Central memory CD8-positive, alpha-beta T cell (primary cell): ENCODE results near the gene ALK.
"Not testable (repeated sequence)": the region's sequence is repeated elsewhere in the genome, so short reads cannot be mapped to it uniquely, and the experiment has no call there.

ENCODE experiments used
- ATAC-seq: fragments of 150-1000 bp; cut with Tn5 transposase; replicated peaks from 2 replicates; pipeline ENCODE4 v1.10.0; 2022; ENCODE audit warnings: mild to moderate bottlenecking, moderate FRiP score, moderate number of reproducible peaks; ENCODE audit not compliant: poor library complexity, severe bottlenecking; ENCODE audit errors: extremely low read depth
- DNase-seq, 2 donors: peaks; one replicate each; pipeline ENCODE4 v3.0.0; 2021; ENCODE audit warnings: low spot score in 2 of 2
- H3K27ac Mint-ChIP-seq: one replicate; pipeline ENCODE4 v1.8.0; 2022; ENCODE audit warnings: low read depth, mild to moderate bottlenecking, moderate library complexity, mixed read lengths
- H3K27me3 Mint-ChIP-seq: one replicate; pipeline ENCODE4 v1.8.0; 2022; ENCODE audit warnings: mixed read lengths
- H3K36me3 Mint-ChIP-seq: one replicate; pipeline ENCODE4 v1.8.0; 2022; ENCODE audit warnings: mild to moderate bottlenecking, moderate library complexity, mixed read lengths; ENCODE audit not compliant: insufficient read depth
- H3K4me1 Mint-ChIP-seq: one replicate; pipeline ENCODE4 v1.8.0; 2022; ENCODE audit warnings: mixed read lengths
- H3K4me3 Mint-ChIP-seq: one replicate; pipeline ENCODE4 v1.8.0; 2022; ENCODE audit warnings: mild to moderate bottlenecking, moderate library complexity, mixed read lengths
- H3K9me3 Mint-ChIP-seq: one replicate; pipeline ENCODE4 v1.8.0; 2022; ENCODE audit warnings: mixed read lengths

Gene ALK

GRCh38 chr2:29755829-29756228, 165.6 kb downstream of the ALK start:
- H3K4me1 Mint-ChIP-seq: no peaks in the 10 kb centered on the region
- H3K4me3 Mint-ChIP-seq: no peak overlapping the region
- DNase-seq: no peak

DNA sequence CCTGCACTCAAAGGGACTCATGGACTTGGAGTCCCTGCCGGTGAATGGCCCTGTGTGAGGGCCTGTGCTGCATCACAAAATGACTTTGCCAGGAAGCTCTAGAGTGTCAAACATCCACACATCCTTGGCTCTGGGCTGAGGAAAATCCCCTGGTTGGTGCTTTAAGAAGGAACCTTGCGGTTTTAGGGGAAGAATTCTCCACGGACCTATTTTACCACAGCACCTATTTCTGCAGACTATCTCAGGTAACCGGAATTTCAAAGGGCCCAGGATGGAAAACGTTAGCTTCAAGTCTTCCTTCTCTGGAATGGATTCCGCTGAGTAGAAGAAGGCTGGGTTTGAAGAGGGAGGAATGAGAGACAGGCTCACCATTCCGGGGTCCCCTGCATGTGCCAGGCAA, 166.2 kb downstream of the ALK start:
- H3K27me3 Mint-ChIP-seq: no peaks in the 10 kb centered on the region
- no peak for DNase-seq
- no peak overlapping the region for H3K27ac Mint-ChIP-seq

More at GRCh38 chr2:29755829-29756228, 165.6 kb downstream of the ALK start:
- H3K9me3 Mint-ChIP-seq: no peaks in the 10 kb centered on the region
- no peak overlapping the region for H3K27ac Mint-ChIP-seq
- no peak for ATAC-seq
- peaks cover 5% of the 10 kb centered on the region for H3K36me3 Mint-ChIP-seq
- no peaks in the 10 kb centered on the region for H3K27me3 Mint-ChIP-seq

DNA sequence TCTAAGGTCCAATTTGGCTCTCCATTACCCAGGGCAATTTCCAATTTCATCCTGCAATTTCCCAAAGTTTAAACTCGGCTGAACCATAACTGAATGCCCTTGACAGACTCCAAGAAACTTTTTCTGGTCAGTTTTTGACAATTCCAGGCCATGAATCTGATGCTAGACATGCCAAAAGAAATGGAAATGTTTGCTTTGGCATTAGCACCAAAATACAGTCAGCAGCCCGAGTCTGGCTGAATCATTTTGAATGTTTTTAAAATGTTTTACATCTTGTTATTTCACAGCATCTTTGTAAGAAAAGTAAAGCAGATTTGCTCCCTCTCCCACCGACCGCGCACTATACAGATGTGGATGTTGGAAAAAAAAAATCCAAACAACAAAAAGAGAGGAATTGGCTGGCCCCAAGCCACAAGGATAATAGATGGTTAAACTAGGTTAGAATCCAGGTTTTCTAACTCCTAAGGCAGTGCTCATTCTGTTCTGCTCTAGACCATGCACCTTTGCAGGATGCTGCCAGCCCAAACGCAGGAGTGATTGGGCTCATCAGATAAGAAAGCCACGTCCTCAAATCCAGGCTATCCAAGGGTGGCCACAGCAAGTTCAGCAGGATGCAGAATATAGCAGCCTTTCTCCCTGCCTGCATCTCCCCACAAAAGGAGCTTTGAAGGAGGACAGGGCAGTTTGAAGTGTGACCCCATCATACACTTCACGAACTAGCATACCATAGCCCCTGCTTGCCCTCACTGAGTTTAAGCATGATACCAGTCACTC, 167.5 kb downstream of the ALK start:
- no peak overlapping the region for H3K4me3 Mint-ChIP-seq
- H3K27me3 Mint-ChIP-seq: no peaks in the 10 kb centered on the region
- ATAC-seq (no peak), DNase-seq (no peak)
- peaks cover 5% of the 10 kb centered on the region for H3K36me3 Mint-ChIP-seq
- no peaks in the 10 kb centered on the region for H3K4me1 Mint-ChIP-seq
- H3K9me3 Mint-ChIP-seq: no peaks in the 10 kb centered on the region
- no peak overlapping the region for H3K27ac Mint-ChIP-seq

More for the DNA sequence above, 166.2 kb downstream of the ALK start:
- Mint-ChIP-seq H3K4me3 (no peak overlapping the region), H3K9me3 (no peaks in the 10 kb centered on the region), H3K4me1 (no peaks in the 10 kb centered on the region), H3K36me3 (peaks cover 5% of the 10 kb centered on the region)
- ATAC-seq: no peak

GRCh38 chr2:29751390-29751789, 170.0 kb downstream of the ALK start:
- Mint-ChIP-seq H3K4me3 (no peak overlapping the region), H3K27ac (no peak overlapping the region), H3K36me3 (peaks cover 5% of the 10 kb centered on the region), H3K9me3 (no peaks in the 10 kb centered on the region), H3K4me1 (no peaks in the 10 kb centered on the region), H3K27me3 (peaks cover 9% of the 10 kb centered on the region)
- no peak for ATAC-seq
- no peak for DNase-seq

DNA sequence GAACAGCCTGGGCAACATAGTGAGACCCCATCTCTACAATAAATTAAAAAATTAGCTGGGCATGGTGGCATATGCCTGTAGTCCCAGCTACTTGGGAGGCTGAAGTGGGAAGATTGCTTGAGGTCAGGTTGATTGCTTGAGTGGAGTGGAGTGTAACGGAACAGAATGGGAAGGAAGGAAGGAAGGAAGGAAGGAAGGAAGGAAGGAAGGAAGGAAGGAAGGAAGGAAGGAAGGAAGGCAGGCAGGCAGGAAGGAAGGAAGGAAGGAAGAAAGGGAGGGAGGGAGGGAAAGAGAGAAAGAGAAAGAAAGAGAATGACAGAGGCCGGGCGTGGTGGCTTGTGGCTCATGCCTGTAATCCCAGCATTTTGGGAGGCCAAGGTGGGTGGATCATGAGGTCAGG, 170.9 kb downstream of the ALK start:
- H3K36me3 Mint-ChIP-seq, ATAC-seq, DNase-seq, H3K4me3 Mint-ChIP-seq, H3K4me1 Mint-ChIP-seq, H3K9me3 Mint-ChIP-seq, H3K27ac Mint-ChIP-seq: not testable (repeated sequence)
- peaks cover 12% of the 10 kb centered on the region for H3K27me3 Mint-ChIP-seq

- DNase-seq: no peak
- Mint-ChIP-seq H3K27ac (no peak overlapping the region), H3K9me3 (no peaks in the 10 kb centered on the region), H3K4me1 (no peaks in the 10 kb centered on the region), H3K27me3 (peaks cover 18% of the 10 kb centered on the region), H3K4me3 (no peak overlapping the region), H3K36me3 (no peaks in the 10 kb centered on the region)
- ATAC-seq: no peak
Observed at GRCh38 chr2:29749843-29750242, 171.5 kb downstream of the ALK start.

DNA sequence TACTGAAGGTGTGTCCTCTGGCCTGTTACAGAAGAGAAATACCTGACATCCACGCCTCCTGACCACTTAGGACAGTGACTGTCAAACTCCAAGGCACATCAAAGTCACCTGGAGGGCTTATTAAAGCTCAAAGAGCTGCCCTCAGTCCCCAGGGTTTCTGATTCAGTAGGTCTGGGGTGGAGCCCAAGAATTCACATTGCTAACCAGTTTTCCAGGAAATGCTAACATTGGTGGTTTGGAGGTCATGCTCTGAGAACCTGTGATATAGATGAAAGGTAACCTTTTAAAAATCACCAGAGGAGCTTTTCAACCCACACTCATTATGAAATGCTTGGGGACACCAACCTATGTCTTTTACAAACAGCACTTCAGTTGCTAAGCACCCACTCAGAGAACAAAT, 172.3 kb downstream of the ALK start:
- no peak overlapping the region for H3K4me3 Mint-ChIP-seq
- H3K36me3 Mint-ChIP-seq: no peaks in the 10 kb centered on the region
- no peak for ATAC-seq
- H3K27me3 Mint-ChIP-seq: peaks cover 26% of the 10 kb centered on the region
- H3K4me1 Mint-ChIP-seq: no peaks in the 10 kb centered on the region
- H3K27ac Mint-ChIP-seq: no peak overlapping the region
- no peaks in the 10 kb centered on the region for H3K9me3 Mint-ChIP-seq
- DNase-seq: no peak

- H3K27ac Mint-ChIP-seq: no peak overlapping the region
- H3K4me3 Mint-ChIP-seq: no peak overlapping the region
- no peaks in the 10 kb centered on the region for H3K4me1 Mint-ChIP-seq
- H3K36me3 Mint-ChIP-seq: no peaks in the 10 kb centered on the region
- DNase-seq: no peak
- peaks cover 28% of the 10 kb centered on the region for H3K27me3 Mint-ChIP-seq
- H3K9me3 Mint-ChIP-seq: no peaks in the 10 kb centered on the region
- ATAC-seq: no peak
Observed at GRCh38 chr2:29747786-29748470, 173.5 kb downstream of the ALK start.

DNA sequence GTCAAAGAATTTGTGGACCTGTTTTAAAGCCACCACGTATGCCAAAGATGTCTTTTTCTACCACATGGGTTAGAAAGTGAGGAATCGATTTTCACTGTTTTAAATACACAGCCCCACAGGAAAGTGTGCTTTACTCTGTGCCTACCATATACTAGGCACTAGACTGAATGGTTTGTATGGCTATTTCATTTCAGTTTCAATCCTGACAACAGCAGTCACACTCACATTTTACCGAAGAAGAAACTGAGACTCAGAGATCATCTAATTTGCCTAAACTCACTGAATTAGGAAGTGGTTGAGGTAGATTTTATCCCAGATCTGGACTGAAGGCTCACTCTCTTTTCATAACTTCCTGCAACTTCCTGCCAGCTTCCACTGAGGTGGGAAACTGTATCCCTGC, 176.4 kb downstream of the ALK start:
- H3K36me3 Mint-ChIP-seq: no peaks in the 10 kb centered on the region
- H3K27ac Mint-ChIP-seq: no peak overlapping the region
- H3K9me3 Mint-ChIP-seq: no peaks in the 10 kb centered on the region
- DNase-seq: no peak
- peaks cover 37% of the 10 kb centered on the region for H3K27me3 Mint-ChIP-seq
- ATAC-seq: no peak
- no peak overlapping the region for H3K4me3 Mint-ChIP-seq
- no peaks in the 10 kb centered on the region for H3K4me1 Mint-ChIP-seq

DNA sequence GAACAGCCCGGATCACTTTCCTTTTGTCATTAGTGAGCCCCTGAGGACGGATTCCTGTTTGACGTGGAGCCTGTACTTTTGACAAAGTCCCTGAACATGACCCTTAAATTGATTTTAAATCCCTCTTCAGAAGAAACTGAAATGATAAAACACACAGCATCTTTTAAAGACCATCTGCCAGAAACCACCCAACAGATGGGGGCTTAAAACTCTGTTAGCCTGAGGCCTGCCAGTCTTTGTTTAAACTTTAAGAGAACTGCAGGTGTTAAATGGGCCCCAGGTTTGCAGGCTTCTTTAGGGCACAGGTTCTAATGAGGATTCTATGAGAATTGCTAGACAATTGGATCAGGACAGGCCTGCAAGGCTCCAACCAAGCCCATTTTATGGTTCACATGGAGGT, 177.9 kb downstream of the ALK start:
- no peak overlapping the region for H3K27ac Mint-ChIP-seq
- peaks cover 46% of the 10 kb centered on the region for H3K27me3 Mint-ChIP-seq
- no peak for ATAC-seq
- H3K4me1 Mint-ChIP-seq: no peaks in the 10 kb centered on the region
- no peaks in the 10 kb centered on the region for H3K36me3 Mint-ChIP-seq
- DNase-seq: no peak
- H3K4me3 Mint-ChIP-seq: no peak overlapping the region
- no peaks in the 10 kb centered on the region for H3K9me3 Mint-ChIP-seq

- no peaks in the 10 kb centered on the region for H3K4me1 Mint-ChIP-seq
- H3K36me3 Mint-ChIP-seq: no peaks in the 10 kb centered on the region
- peaks cover 53% of the 10 kb centered on the region for H3K27me3 Mint-ChIP-seq
- ATAC-seq (no peak), DNase-seq (no peak)
- H3K9me3 Mint-ChIP-seq: no peaks in the 10 kb centered on the region
- H3K27ac Mint-ChIP-seq: no peak overlapping the region
- H3K4me3 Mint-ChIP-seq: no peak overlapping the region
Observed at GRCh38 chr2:29742656-29743055, 178.7 kb downstream of the ALK start.

- DNase-seq (no peak), ATAC-seq (no peak)
- Mint-ChIP-seq H3K9me3 (no peaks in the 10 kb centered on the region), H3K36me3 (no peaks in the 10 kb centered on the region), H3K27ac (no peak overlapping the region), H3K27me3 (peaks cover 61% of the 10 kb centered on the region), H3K4me1 (no peaks in the 10 kb centered on the region), H3K4me3 (no peak overlapping the region)
Observed at GRCh38 chr2:29741132-29741531, 180.3 kb downstream of the ALK start.

- DNase-seq (no peak), ATAC-seq (no peak)
- no peaks in the 10 kb centered on the region for H3K9me3 Mint-ChIP-seq
- H3K27me3 Mint-ChIP-seq: peaks cover 86% of the 10 kb centered on the region
- H3K4me1 Mint-ChIP-seq: no peaks in the 10 kb centered on the region
- H3K4me3 Mint-ChIP-seq: no peak overlapping the region
- no peaks in the 10 kb centered on the region for H3K36me3 Mint-ChIP-seq
- no peak overlapping the region for H3K27ac Mint-ChIP-seq
Observed at GRCh38 chr2:29733965-29734364, 187.4 kb downstream of the ALK start.
